Neuronal stem cell (in vitro differentiated cells): ENCODE data around the gene WSCD2.

ENCODE experiments used
- DNase-seq: peaks from one replicate; pipeline ENCODE4 v3.0.0-alpha.2; 2013; ENCODE audit warnings: low spot score
- H2AFZ ChIP-seq: one replicate; pipeline ENCODE4 v1.6.1; 2013; ENCODE audit warnings: mild to moderate bottlenecking, low read length, inconsistent platforms
- H2AK5ac ChIP-seq: 2 replicates; pipeline ENCODE4 v1.6.1; 2013; ENCODE audit warnings: low read depth, mild to moderate bottlenecking, inconsistent platforms, low read length, moderate library complexity, mixed read lengths
- H2BK120ac ChIP-seq: 2 replicates; pipeline ENCODE4 v1.6.1; 2013; ENCODE audit warnings: low read depth, mild to moderate bottlenecking, inconsistent platforms, low read length, moderate library complexity, mixed read lengths
- H2BK12ac ChIP-seq: one replicate; pipeline ENCODE4 v1.6.1; 2013; ENCODE audit warnings: low read length, inconsistent platforms
- H2BK15ac ChIP-seq: 2 replicates; pipeline ENCODE4 v1.6.1; 2013; ENCODE audit warnings: mild to moderate bottlenecking, low read length, inconsistent platforms, mixed read lengths
- H2BK5ac ChIP-seq: one replicate; pipeline ENCODE4 v1.6.1; 2013; ENCODE audit warnings: inconsistent platforms, mild to moderate bottlenecking, low read length, moderate library complexity
- H3K14ac ChIP-seq: one replicate; pipeline ENCODE4 v1.6.1; 2013; ENCODE audit warnings: low read length, inconsistent platforms
- H3K18ac ChIP-seq: 2 replicates; pipeline ENCODE4 v1.6.1; 2013; ENCODE audit warnings: low read length, inconsistent platforms
- H3K23ac ChIP-seq: 2 replicates; pipeline ENCODE4 v1.6.1; 2013; ENCODE audit warnings: low read depth, mild to moderate bottlenecking, mixed read lengths, low read length, inconsistent platforms; ENCODE audit not compliant: poor library complexity
- H3K27ac ChIP-seq: replicated peaks from 3 replicates; pipeline ENCODE4 v1.5.1; 2013; ENCODE audit warnings: low read length, inconsistent platforms
- H3K27me3 ChIP-seq, 3 experiments: 2 replicates each; pipeline ENCODE4 v1.6.1; 2013; ENCODE audit warnings: low read length in 3 of 3, mild to moderate bottlenecking in 2 of 3, inconsistent platforms in 1 of 3, low read depth in 1 of 3, mixed read lengths in 1 of 3, moderate library complexity in 1 of 3; ENCODE audit not compliant: control insufficient read depth in 3 of 3, insufficient read depth in 3 of 3
- H3K36me3 ChIP-seq, 2 donors: replicated peaks in 1 of 2; 2 replicates each; pipeline ENCODE4 v1.6.1; 2013; ENCODE audit warnings: low read length in 2 of 2; ENCODE audit not compliant: control insufficient read depth in 2 of 2, insufficient read depth in 2 of 2
- H3K4ac ChIP-seq: 2 replicates; pipeline ENCODE4 v1.6.1; 2013; ENCODE audit warnings: inconsistent platforms, mild to moderate bottlenecking, low read length, moderate library complexity
- H3K4me1 ChIP-seq, 2 donors: 1 replicate in 1 of 2; 2 replicates in 1 of 2; pipeline ENCODE4 v1.6.1; 2013; ENCODE audit warnings: low read length in 2 of 2, low read depth in 1 of 2; ENCODE audit not compliant: control insufficient read depth in 2 of 2, insufficient read depth in 1 of 2
- H3K4me2 ChIP-seq: one replicate; pipeline ENCODE4 v1.6.1; 2013; ENCODE audit warnings: mild to moderate bottlenecking, low read length, inconsistent platforms; ENCODE audit not compliant: insufficient read depth, poor library complexity, severe bottlenecking
- H3K4me3 ChIP-seq, 2 donors: 2 replicates each; pipeline ENCODE4 v1.5.1; 2013; ENCODE audit warnings: low read length in 2 of 2, mild to moderate bottlenecking in 2 of 2, inconsistent platforms in 1 of 2, moderate library complexity in 1 of 2
- H3K79me1 ChIP-seq: one replicate; pipeline ENCODE4 v1.6.1; 2013; ENCODE audit warnings: low read depth, mild to moderate bottlenecking, inconsistent platforms, low read length, moderate library complexity
- H3K9ac ChIP-seq: one replicate; pipeline ENCODE4 v1.6.1; 2013; ENCODE audit warnings: mild to moderate bottlenecking, low read depth, low read length, inconsistent platforms; ENCODE audit not compliant: poor library complexity
- H3K9me3 ChIP-seq, 2 donors: replicated peaks in 1 of 2; 2 replicates each; pipeline versions ENCODE3 to v1.6.1; 2013; ENCODE audit warnings: low read length in 2 of 2, mild to moderate bottlenecking in 2 of 2, inconsistent platforms in 1 of 2, low read depth in 1 of 2, mixed read lengths in 1 of 2, moderate library complexity in 1 of 2; ENCODE audit not compliant: control insufficient read depth in 2 of 2, insufficient read depth in 1 of 2
- H4K8ac ChIP-seq: one replicate; pipeline ENCODE4 v1.6.1; 2013; ENCODE audit warnings: low read depth, mild to moderate bottlenecking, inconsistent platforms, low read length, moderate library complexity
- H4K91ac ChIP-seq: one replicate; pipeline ENCODE4 v1.6.1; 2013; ENCODE audit warnings: low read length, low read depth, mild to moderate bottlenecking, inconsistent platforms; ENCODE audit not compliant: poor library complexity
- WGBS, 2 donors: extraction: QIAGEN DNeasy Blood & Tissue Kit; methylation state at CpG; one replicate each; pipeline ENCODE4 v1.1.7; 2013; ENCODE audit warnings: missing lambda C conversion rate in 2 of 2, mixed read lengths in 1 of 2; ENCODE audit not compliant: insufficient read length in 2 of 2, insufficient replicate concordance in 1 of 2; ENCODE audit errors: extremely low coverage in 2 of 2; 5-methylcytosine and 5-hydroxymethylcytosine counted together

WSCD2 gene

GRCh38 chr12:108156717-108157116 is 27.6 kb downstream of the WSCD2 start:
- Histone ChIP-seq H2AK5ac (no peak overlapping the region), H3K36me3 (no peaks in the 10 kb centered on the region), H3K4me1 (peaks cover 0 to 3% of the 10 kb centered on the region in 2 donors), H2BK5ac (no peak overlapping the region), H2BK15ac (no peak overlapping the region), H3K23ac (no peak overlapping the region), H2AFZ (no peak overlapping the region), H4K8ac (no peak overlapping the region), H3K18ac (no peak overlapping the region), H3K79me1 (no peaks in the 10 kb centered on the region), H3K27ac (no peak overlapping the region), H3K14ac (no peak overlapping the region), H2BK12ac (no peak overlapping the region), H3K4me2 (no peak overlapping the region), H3K4me3 (no peak overlapping the region), H4K91ac (no peak overlapping the region), H3K9me3 (no peaks in the 10 kb centered on the region), H3K27me3 (no peaks in the 10 kb centered on the region), H3K9ac (no peak overlapping the region), H3K4ac (no peak overlapping the region), H2BK120ac (no peak overlapping the region)
- DNase-seq = no peak
- no CpG with 5 or more reads among the region's 5 CpGs for WGBS, 2 donors

GRCh38 chr12:108157870-108158459 is 28.9 kb downstream of the WSCD2 start:
- no peak overlapping the region for H2AFZ ChIP-seq
- no peak overlapping the region for H2BK5ac ChIP-seq
- DNase-seq = no peak
- H3K23ac ChIP-seq = no peak overlapping the region
- no CpG with 5 or more reads among the region's 8 CpGs for WGBS, 2 donors
- H3K9ac ChIP-seq = no peak overlapping the region
- no peak overlapping the region for H2BK120ac ChIP-seq
- H3K18ac ChIP-seq = no peak overlapping the region
- no peak overlapping the region for H4K8ac ChIP-seq
- H3K27me3 ChIP-seq = no peaks in the 10 kb centered on the region
- no peaks in the 10 kb centered on the region for H3K9me3 ChIP-seq
- no peak overlapping the region for H2BK15ac ChIP-seq
- H3K79me1 ChIP-seq = no peaks in the 10 kb centered on the region
- no peak overlapping the region for H3K14ac ChIP-seq
- no peak overlapping the region for H3K4me2 ChIP-seq
- no peaks in the 10 kb centered on the region for H3K4me1 ChIP-seq
- H2AK5ac ChIP-seq = no peak overlapping the region
- no peak overlapping the region for H3K4ac ChIP-seq
- no peak overlapping the region for H2BK12ac ChIP-seq
- H4K91ac ChIP-seq = no peak overlapping the region
- H3K4me3 ChIP-seq = no peak overlapping the region
- H3K27ac ChIP-seq = no peak overlapping the region
- no peaks in the 10 kb centered on the region for H3K36me3 ChIP-seq

GRCh38 chr12:108162207-108162606 is 33.1 kb downstream of the WSCD2 start:
- H2AK5ac ChIP-seq = no peak overlapping the region
- no peak overlapping the region for H4K91ac ChIP-seq
- no CpG with 5 or more reads among the region's 4 CpGs for WGBS, 2 donors
- H3K14ac ChIP-seq = no peak overlapping the region
- H2BK15ac ChIP-seq = no peak overlapping the region
- H3K9me3 ChIP-seq = no peaks in the 10 kb centered on the region
- no peak overlapping the region for H4K8ac ChIP-seq
- no peaks in the 10 kb centered on the region for H3K79me1 ChIP-seq
- H3K23ac ChIP-seq = no peak overlapping the region
- no peak overlapping the region for H2BK12ac ChIP-seq
- no peak overlapping the region for H3K4ac ChIP-seq
- no peak overlapping the region for H3K4me2 ChIP-seq
- no peaks in the 10 kb centered on the region for H3K27me3 ChIP-seq
- H3K36me3 ChIP-seq = no peaks in the 10 kb centered on the region
- H3K4me3 ChIP-seq = no peak overlapping the region
- no peak for DNase-seq
- no peak overlapping the region for H3K9ac ChIP-seq
- H3K4me1 ChIP-seq = no peaks in the 10 kb centered on the region
- H2AFZ ChIP-seq = no peak overlapping the region
- no peak overlapping the region for H2BK5ac ChIP-seq
- no peak overlapping the region for H2BK120ac ChIP-seq
- H3K27ac ChIP-seq = no peak overlapping the region
- H3K18ac ChIP-seq = no peak overlapping the region

- no CpG with 5 or more reads among the region's 5 CpGs for WGBS, 2 donors
- no peak overlapping the region for H3K4me3 ChIP-seq
- no peaks in the 10 kb centered on the region for H3K36me3 ChIP-seq
- no peak overlapping the region for H3K27ac ChIP-seq
- no peak overlapping the region for H2BK120ac ChIP-seq
- H2BK15ac ChIP-seq = no peak overlapping the region
- H2BK12ac ChIP-seq = no peak overlapping the region
- H4K8ac ChIP-seq = no peak overlapping the region
- no peaks in the 10 kb centered on the region for H3K79me1 ChIP-seq
- no peak overlapping the region for H3K9ac ChIP-seq
- H3K23ac ChIP-seq = no peak overlapping the region
- H3K18ac ChIP-seq = no peak overlapping the region
- no peak overlapping the region for H2AK5ac ChIP-seq
- no peaks in the 10 kb centered on the region for H3K27me3 ChIP-seq
- no peak overlapping the region for H3K14ac ChIP-seq
- DNase-seq = no peak
- H4K91ac ChIP-seq = no peak overlapping the region
- H3K4me2 ChIP-seq = no peak overlapping the region
- no peaks in the 10 kb centered on the region for H3K9me3 ChIP-seq
- H2BK5ac ChIP-seq = no peak overlapping the region
- no peak overlapping the region for H2AFZ ChIP-seq
- H3K4me1 ChIP-seq = no peaks in the 10 kb centered on the region
- H3K4ac ChIP-seq = no peak overlapping the region
Measured at GRCh38 chr12:108166505-108166904, 37.4 kb downstream of the WSCD2 start.
